Activated B cell treated with CpG ODN at 0.5 μM for 24 hours (primary cell): ENCODE results near the gene LOXL1. TPM values are rescaled to one million over a fixed set of nuclear protein-coding genes. Genes with fewer than 3 reads are reported as not detected.
"Not testable (repeated sequence)": the region's sequence is repeated elsewhere in the genome, so short reads cannot be mapped to it uniquely, and the experiment has no call there.

Experiments
- ATAC-seq: fragments of 200-7000 bp; cut with Tn5 transposase; one replicate; pipeline ENCODE4 v1.10.0; 2021; ENCODE audit warnings: low read depth, mild to moderate bottlenecking, moderate library complexity
- CTCF ChIA-PET: fragments of 350-600 bp; sonication (Branson Sonifier 250); formaldehyde crosslinking; loops from one replicate; lab custom pipeline; 2021; ENCODE audit warnings: antibody characterized with exemption; lab: Charles Lee
- POLR2A ChIA-PET: fragments of 350-600 bp; sonication (Branson Sonifier 250); formaldehyde crosslinking; loops from one replicate; lab custom pipeline; 2021; ENCODE audit warnings: antibody characterized with exemption; lab: Charles Lee
- DNase-seq: peaks from one replicate; pipeline ENCODE4 v3.0.0; 2022
- H3K27ac Mint-ChIP-seq: one replicate; pipeline ENCODE4 v1.8.0; 2020; ENCODE audit warnings: mixed read lengths
- H3K27me3 Mint-ChIP-seq: one replicate; pipeline ENCODE4 v1.8.0; 2021; ENCODE audit warnings: mixed read lengths
- H3K36me3 Mint-ChIP-seq: one replicate; pipeline ENCODE4 v1.8.0; 2021; ENCODE audit warnings: low read depth, mixed read lengths
- H3K4me1 Mint-ChIP-seq: one replicate; pipeline ENCODE4 v1.8.0; 2021; ENCODE audit warnings: mixed read lengths
- H3K4me3 Mint-ChIP-seq: one replicate; pipeline ENCODE4 v1.8.0; 2020; ENCODE audit warnings: mild to moderate bottlenecking, mixed read lengths
- H3K9me3 Mint-ChIP-seq: one replicate; pipeline ENCODE4 v1.8.0; 2020; ENCODE audit warnings: mixed read lengths
- intact Hi-C: fragments of 100-400 bp; cut with micrococcal nuclease; formaldehyde crosslinking; loops from one replicate; pipeline ENCODE4 v1.15.1; 2024
- total RNA-seq: library from RNA; stranded (reverse); gene quantifications from 2 replicates; pipeline ENCODE4 v1.2.3, GENCODE V29; 2022
- TF ChIP-seq, protein P1 (sequence below): fragments of 200-600 bp; IDR thresholded peaks from one replicate; pipeline ENCODE4 v1.8.0; 2022; ENCODE audit warnings: antibody characterized with exemption, mild to moderate bottlenecking

The LOXL1 gene
- total RNA-seq, 1 donor from 2014 or later, result 1.1 TPM

DNA sequence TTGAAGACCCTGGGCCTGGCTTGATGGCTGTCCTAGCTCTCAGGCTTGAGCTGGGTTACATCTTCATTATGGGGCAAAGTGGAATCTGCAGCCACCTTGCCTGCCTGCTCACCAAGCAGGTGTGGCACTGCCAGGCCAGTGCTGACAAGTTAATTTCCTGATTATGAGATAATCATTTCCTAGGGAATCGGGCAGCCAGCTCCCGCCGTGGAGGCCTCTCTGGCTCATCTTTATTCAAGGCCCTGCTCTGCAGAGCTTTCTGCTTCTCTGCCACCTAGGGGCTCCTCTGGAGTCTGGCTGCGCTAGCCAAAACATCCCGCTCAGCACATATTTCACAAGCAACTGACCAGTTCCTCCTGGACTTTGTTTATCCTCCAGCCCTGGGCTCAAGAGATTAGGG is 9.9 kb downstream of the LOXL1 start:
- Mint-ChIP-seq H3K4me1 (no peaks in the 10 kb centered on the region), H3K9me3 (no peaks in the 10 kb centered on the region), H3K27me3 (peaks cover 11% of the 10 kb centered on the region), H3K36me3 (no peaks in the 10 kb centered on the region), H3K4me3 (no peak overlapping the region), H3K27ac (no peak overlapping the region)
- TF ChIP-seq, protein P1, sequence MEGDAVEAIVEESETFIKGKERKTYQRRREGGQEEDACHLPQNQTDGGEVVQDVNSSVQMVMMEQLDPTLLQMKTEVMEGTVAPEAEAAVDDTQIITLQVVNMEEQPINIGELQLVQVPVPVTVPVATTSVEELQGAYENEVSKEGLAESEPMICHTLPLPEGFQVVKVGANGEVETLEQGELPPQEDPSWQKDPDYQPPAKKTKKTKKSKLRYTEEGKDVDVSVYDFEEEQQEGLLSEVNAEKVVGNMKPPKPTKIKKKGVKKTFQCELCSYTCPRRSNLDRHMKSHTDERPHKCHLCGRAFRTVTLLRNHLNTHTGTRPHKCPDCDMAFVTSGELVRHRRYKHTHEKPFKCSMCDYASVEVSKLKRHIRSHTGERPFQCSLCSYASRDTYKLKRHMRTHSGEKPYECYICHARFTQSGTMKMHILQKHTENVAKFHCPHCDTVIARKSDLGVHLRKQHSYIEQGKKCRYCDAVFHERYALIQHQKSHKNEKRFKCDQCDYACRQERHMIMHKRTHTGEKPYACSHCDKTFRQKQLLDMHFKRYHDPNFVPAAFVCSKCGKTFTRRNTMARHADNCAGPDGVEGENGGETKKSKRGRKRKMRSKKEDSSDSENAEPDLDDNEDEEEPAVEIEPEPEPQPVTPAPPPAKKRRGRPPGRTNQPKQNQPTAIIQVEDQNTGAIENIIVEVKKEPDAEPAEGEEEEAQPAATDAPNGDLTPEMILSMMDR, result no peak
- intact Hi-C loops, result no loop called here
- ChIA-PET CTCF (interaction anchor here (0.9 kb wide), 1 partner anchor 14 kb away, joined by 3 read pairs; no protein-coding TSS in a partner anchor), POLR2A (no interaction called here)
- ATAC-seq, result no peak
- DNase-seq, result no peak

DNA sequence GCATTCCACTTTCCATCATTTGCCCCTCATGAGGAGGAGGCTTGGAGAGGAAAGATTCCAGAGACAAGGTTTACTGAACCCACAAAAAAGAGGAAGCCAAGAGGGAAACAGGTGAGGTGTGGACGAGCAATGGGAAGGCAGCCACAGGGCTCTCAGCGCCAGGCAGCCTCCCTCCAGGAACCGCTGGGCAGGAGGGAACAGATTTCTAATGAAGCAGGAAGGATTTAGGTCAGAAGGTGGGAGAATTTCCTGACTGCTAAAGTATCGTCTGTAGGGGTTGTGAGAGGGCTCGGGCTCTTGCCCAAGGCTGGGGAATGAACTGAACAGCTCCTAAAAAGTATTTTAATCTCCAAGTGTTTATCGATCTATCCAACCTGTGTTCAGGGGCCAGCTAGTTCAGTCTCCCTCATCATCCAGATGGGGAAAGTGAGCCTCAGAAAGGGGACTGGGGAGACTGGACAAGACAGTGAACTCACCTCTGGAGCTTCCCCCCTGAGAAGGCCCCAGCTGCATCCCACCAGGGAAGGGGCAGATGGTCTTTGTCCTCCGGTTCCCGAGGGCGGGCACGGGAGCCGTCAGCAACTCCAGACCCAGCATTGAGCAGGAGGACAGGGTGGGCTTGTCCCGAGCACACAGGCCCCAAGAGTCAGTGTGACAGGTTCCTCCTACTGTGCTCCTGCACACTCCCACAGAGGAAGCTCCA is 10.5 kb downstream of the LOXL1 start:
- DNase-seq (no peak), ATAC-seq (no peak)
- Mint-ChIP-seq H3K9me3 (no peaks in the 10 kb centered on the region), H3K4me1 (peaks cover under 1% of the 10 kb centered on the region), H3K27me3 (peaks cover 6% of the 10 kb centered on the region), H3K36me3 (no peaks in the 10 kb centered on the region), H3K27ac (no peak overlapping the region), H3K4me3 (no peak overlapping the region)
- POLR2A ChIA-PET, result no interaction called here
- TF ChIP-seq, protein P1, result no peak
- CTCF ChIA-PET, result interaction anchor here (0.9 kb wide), 1 partner anchor 13 kb away, joined by 3 read pairs; no protein-coding TSS in a partner anchor
- intact Hi-C loops, result no loop called here

DNA sequence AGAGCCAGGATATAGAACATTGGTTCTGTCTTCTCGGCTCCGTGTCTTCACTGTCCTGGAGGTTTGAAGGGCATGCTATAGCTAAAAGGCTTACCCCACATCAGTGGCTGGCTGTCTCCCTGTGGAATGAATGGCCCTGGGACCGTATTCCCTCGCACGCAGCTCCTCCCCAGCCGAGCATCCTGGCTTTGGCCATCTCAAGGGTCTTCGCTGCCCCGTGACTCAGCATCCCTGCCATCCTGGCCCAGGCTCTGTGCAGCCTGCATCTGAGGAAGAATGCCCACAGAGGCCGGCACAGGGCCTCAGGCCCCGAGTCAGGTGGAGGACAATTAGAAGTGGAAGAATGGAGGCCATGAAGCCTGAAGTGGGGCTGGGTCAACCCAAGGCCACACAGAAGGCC is 11.0 kb downstream of the LOXL1 start:
- Mint-ChIP-seq H3K4me3 (no peak overlapping the region), H3K4me1 (peaks cover 2% of the 10 kb centered on the region), H3K36me3 (no peaks in the 10 kb centered on the region), H3K27me3 (peaks cover 5% of the 10 kb centered on the region), H3K9me3 (no peaks in the 10 kb centered on the region), H3K27ac (no peak overlapping the region)
- TF ChIP-seq, protein P1, result no peak
- ATAC-seq (no peak), DNase-seq (no peak)
- intact Hi-C loops, result no loop called here
- ChIA-PET POLR2A (no interaction called here), CTCF (no interaction called here)

DNA sequence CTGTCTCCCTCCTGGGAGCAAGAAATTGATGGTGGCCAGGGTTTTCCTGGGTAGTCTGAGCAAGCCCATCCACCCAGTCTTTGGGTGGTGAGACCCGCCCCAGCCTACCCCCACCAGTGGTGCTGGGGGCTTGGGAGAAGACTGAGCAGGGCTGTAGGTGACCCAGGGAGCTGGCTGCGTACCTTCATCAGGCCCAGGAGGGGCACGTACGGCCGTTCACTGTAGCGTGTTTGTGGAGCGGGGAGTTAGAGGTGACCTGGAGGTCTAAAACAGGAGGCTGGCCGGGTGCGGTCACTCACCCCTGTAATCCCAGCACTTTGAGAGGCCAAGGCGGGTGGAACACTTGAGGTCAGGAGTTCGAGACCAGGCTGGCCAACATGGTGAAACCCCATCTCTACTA is 11.5 kb downstream of the LOXL1 start:
- Mint-ChIP-seq H3K9me3 (no peaks in the 10 kb centered on the region), H3K27me3 (peaks cover 5% of the 10 kb centered on the region), H3K4me1 (peaks cover 2% of the 10 kb centered on the region), H3K4me3 (no peak overlapping the region), H3K27ac (no peak overlapping the region), H3K36me3 (no peaks in the 10 kb centered on the region)
- no peak for DNase-seq
- ChIA-PET POLR2A (no interaction called here), CTCF (no interaction called here)
- intact Hi-C loops, result no loop called here
- ATAC-seq, result no peak
- TF ChIP-seq, protein P1, result no peak

DNA sequence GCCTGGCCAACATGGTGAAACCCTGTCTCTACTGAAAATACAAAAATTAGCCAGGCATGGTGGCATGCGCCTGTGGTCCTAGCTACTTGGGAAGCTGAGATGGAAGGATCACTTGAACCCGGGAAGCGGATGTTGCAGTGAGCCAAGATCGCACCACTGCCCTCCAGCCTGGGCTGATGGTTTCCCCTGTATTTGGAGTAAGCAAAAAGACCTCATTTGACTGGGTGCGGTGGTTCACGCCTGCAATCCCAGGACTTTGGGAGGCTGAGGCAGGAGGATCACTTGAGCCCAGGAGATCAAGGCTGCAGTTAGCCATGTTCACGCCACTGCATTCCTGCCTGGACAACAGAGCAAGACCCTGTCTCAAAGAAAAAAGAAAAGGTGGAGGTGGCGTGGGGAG is 12.3 kb downstream of the LOXL1 start:
- H3K4me3 Mint-ChIP-seq, H3K27me3 Mint-ChIP-seq, intact Hi-C loops, DNase-seq, H3K36me3 Mint-ChIP-seq, H3K9me3 Mint-ChIP-seq, H3K27ac Mint-ChIP-seq, CTCF ChIA-PET, H3K4me1 Mint-ChIP-seq, ATAC-seq, POLR2A ChIA-PET: not testable (repeated sequence)
